ENCODE data around the gene SARS1.

The SARS1 gene

GRCh38 chr1:109198043-109198695, 15.5 kb upstream of the SARS1 start:
- Histone ChIP-seq H3K27ac (replicated peaks) (no peak overlapping the region), H3K4me3 (replicated peaks; ENCODE audit: insufficient read depth, low read length) (no peak overlapping the region), H3K27me3 (ENCODE audit: insufficient read depth, poor library complexity, severe bottlenecking) (no peaks in the 10 kb centered on the region)
- no peak for TF ChIP-seq CTCF (IDR thresholded peaks at IDR 0.05; ENCODE audit: insufficient read depth, low read length)
- TF ChIP-seq, protein P1, sequence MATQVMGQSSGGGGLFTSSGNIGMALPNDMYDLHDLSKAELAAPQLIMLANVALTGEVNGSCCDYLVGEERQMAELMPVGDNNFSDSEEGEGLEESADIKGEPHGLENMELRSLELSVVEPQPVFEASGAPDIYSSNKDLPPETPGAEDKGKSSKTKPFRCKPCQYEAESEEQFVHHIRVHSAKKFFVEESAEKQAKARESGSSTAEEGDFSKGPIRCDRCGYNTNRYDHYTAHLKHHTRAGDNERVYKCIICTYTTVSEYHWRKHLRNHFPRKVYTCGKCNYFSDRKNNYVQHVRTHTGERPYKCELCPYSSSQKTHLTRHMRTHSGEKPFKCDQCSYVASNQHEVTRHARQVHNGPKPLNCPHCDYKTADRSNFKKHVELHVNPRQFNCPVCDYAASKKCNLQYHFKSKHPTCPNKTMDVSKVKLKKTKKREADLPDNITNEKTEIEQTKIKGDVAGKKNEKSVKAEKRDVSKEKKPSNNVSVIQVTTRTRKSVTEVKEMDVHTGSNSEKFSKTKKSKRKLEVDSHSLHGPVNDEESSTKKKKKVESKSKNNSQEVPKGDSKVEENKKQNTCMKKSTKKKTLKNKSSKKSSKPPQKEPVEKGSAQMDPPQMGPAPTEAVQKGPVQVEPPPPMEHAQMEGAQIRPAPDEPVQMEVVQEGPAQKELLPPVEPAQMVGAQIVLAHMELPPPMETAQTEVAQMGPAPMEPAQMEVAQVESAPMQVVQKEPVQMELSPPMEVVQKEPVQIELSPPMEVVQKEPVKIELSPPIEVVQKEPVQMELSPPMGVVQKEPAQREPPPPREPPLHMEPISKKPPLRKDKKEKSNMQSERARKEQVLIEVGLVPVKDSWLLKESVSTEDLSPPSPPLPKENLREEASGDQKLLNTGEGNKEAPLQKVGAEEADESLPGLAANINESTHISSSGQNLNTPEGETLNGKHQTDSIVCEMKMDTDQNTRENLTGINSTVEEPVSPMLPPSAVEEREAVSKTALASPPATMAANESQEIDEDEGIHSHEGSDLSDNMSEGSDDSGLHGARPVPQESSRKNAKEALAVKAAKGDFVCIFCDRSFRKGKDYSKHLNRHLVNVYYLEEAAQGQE (IDR thresholded peaks at IDR 0.05; ENCODE audit: insufficient replicate concordance, low read depth): no peak
- no peak for TF ChIP-seq GABPA (IDR thresholded peaks at IDR 0.05; ENCODE audit: low read depth)
- no peak for TF ChIP-seq POLR2AphosphoS5 (IDR thresholded peaks at IDR 0.05; ENCODE audit: low read depth)
- TF ChIP-seq SPI1 (IDR thresholded peaks at IDR 0.05; ENCODE audit: borderline replicate concordance, low read depth): no peak
- DNase-seq (ENCODE audit: low read depth in 1 of 2, low spot score in 1 of 2): no peak

GRCh38 chr1:109198745-109199144, 15.0 kb upstream of the SARS1 start:
- no peaks in the 10 kb centered on the region for H3K27me3 ChIP-seq (ENCODE audit: insufficient read depth, poor library complexity, severe bottlenecking)
- H3K4me3 ChIP-seq (replicated peaks; ENCODE audit: insufficient read depth, low read length): no peak overlapping the region
- TF ChIP-seq CTCF (IDR thresholded peaks at IDR 0.05; ENCODE audit: insufficient read depth, low read length) (no peak), GABPA (IDR thresholded peaks at IDR 0.05; ENCODE audit: low read depth) (no peak), POLR2AphosphoS5 (IDR thresholded peaks at IDR 0.05; ENCODE audit: low read depth) (no peak), SPI1 (IDR thresholded peaks at IDR 0.05; ENCODE audit: borderline replicate concordance, low read depth) (no peak)
- TF ChIP-seq, protein P1 (IDR thresholded peaks at IDR 0.05; ENCODE audit: insufficient replicate concordance, low read depth): no peak
- no peak for DNase-seq (ENCODE audit: low read depth in 1 of 2, low spot score in 1 of 2)
- H3K27ac ChIP-seq (replicated peaks): no peak overlapping the region

DNA sequence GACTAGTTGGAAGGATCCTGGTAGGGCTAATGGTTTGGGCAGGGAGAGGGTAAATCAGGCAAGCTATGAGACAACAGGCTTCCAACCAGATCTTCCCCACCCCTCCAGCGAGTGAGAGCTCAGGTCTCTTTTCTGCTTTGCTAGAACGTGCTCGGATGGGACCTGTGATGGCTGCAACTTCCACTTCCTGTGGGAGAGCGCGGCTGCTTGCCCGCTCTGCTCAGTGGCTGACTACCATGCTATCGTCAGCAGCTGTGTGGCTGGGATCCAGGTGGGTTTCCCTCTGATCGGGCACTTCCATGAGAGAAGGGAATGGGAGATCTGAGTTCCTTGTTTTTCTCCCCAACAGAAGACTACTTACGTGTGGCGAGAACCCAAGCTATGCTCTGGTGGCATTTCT, 14.0 kb upstream of the SARS1 start:
- Histone ChIP-seq H3K27me3 (ENCODE audit: insufficient read depth, poor library complexity, severe bottlenecking) (no peaks in the 10 kb centered on the region), H3K4me3 (replicated peaks; ENCODE audit: insufficient read depth, low read length) (no peak overlapping the region), H3K27ac (replicated peaks) (no peak overlapping the region)
- TF ChIP-seq CTCF (IDR thresholded peaks at IDR 0.05; ENCODE audit: insufficient read depth, low read length) (no peak), POLR2AphosphoS5 (IDR thresholded peaks at IDR 0.05; ENCODE audit: low read depth) (no peak), GABPA (IDR thresholded peaks at IDR 0.05; ENCODE audit: low read depth) (no peak), SPI1 (IDR thresholded peaks at IDR 0.05; ENCODE audit: borderline replicate concordance, low read depth) (no peak)
- TF ChIP-seq, protein P1 (IDR thresholded peaks at IDR 0.05; ENCODE audit: insufficient replicate concordance, low read depth): no peak
- DNase-seq (ENCODE audit: low read depth in 1 of 2, low spot score in 1 of 2): peak in 1 of 2 experiments; percentile 11

All from HL-60 (cell line).